ENCODE measurements around the gene MXRA5.
"Not testable (repeated sequence)": the region's sequence is repeated elsewhere in the genome, so short reads cannot be mapped to it uniquely, and the experiment has no call there.

Gene MXRA5, protein sequence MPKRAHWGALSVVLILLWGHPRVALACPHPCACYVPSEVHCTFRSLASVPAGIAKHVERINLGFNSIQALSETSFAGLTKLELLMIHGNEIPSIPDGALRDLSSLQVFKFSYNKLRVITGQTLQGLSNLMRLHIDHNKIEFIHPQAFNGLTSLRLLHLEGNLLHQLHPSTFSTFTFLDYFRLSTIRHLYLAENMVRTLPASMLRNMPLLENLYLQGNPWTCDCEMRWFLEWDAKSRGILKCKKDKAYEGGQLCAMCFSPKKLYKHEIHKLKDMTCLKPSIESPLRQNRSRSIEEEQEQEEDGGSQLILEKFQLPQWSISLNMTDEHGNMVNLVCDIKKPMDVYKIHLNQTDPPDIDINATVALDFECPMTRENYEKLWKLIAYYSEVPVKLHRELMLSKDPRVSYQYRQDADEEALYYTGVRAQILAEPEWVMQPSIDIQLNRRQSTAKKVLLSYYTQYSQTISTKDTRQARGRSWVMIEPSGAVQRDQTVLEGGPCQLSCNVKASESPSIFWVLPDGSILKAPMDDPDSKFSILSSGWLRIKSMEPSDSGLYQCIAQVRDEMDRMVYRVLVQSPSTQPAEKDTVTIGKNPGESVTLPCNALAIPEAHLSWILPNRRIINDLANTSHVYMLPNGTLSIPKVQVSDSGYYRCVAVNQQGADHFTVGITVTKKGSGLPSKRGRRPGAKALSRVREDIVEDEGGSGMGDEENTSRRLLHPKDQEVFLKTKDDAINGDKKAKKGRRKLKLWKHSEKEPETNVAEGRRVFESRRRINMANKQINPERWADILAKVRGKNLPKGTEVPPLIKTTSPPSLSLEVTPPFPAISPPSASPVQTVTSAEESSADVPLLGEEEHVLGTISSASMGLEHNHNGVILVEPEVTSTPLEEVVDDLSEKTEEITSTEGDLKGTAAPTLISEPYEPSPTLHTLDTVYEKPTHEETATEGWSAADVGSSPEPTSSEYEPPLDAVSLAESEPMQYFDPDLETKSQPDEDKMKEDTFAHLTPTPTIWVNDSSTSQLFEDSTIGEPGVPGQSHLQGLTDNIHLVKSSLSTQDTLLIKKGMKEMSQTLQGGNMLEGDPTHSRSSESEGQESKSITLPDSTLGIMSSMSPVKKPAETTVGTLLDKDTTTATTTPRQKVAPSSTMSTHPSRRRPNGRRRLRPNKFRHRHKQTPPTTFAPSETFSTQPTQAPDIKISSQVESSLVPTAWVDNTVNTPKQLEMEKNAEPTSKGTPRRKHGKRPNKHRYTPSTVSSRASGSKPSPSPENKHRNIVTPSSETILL (N-terminal part only)

GRCh38 chrX:3346501-3347259, at the start of gene MXRA5:
Gene MXRA5, minus strand, starts transcription at chrX:3346652. Its CDS starts 2,819 bp downstream, at chrX:3343833.
- no peak for DNase-seq

- no peak for DNase-seq
These were observed 47.2 kb upstream of the MXRA5 start for GRCh38 chrX:3393581-3394111.

GRCh38 chrX:3393178-3393577, 46.7 kb upstream of the MXRA5 start:
- DNase-seq, result no peak

DNA sequence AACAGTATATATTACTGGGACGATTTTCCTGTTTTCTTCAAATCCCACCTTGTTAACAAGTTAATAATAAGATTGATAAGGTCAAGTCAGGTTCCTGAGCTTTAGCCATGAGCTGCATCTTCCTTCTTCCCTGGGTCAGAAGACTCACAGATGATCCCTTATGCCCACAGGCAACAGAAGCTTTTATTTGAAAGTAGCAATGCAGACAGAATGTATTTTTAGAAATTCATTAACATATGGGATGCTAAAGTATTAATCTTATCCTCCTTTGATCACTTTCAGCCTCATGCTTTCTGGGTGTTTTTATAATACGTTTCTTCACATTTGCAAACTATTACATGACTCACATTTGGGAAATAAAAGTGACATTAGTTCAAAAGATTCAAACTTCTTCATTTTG, 42.0 kb upstream of the MXRA5 start:
- no peak for DNase-seq

GRCh38 chrX:3384327-3384726, 37.9 kb upstream of the MXRA5 start:
- no peak for DNase-seq

DNA sequence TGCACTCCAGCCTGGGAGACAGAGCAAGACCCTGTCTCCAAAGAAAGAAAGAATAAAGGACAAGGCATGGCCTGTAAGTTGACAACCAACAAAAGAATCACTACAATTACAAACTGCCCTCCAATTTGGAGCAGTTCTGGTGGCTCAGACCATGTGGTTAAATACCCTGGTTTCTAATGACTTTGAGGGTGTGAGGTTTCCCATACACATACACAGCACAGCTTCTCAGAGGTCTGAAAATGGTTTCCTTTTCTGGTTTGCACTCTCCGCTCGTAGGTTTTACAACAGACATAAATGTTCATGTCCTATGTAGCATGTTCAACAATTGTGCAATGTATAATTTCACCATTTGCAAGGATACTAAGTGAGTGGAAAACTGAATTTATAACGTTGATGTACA, 34.2 kb upstream of the MXRA5 start:
- DNase-seq, result no peak

- DNase-seq, result no peak
These were observed 32.7 kb upstream of the MXRA5 start for GRCh38 chrX:3379111-3379510.

DNA sequence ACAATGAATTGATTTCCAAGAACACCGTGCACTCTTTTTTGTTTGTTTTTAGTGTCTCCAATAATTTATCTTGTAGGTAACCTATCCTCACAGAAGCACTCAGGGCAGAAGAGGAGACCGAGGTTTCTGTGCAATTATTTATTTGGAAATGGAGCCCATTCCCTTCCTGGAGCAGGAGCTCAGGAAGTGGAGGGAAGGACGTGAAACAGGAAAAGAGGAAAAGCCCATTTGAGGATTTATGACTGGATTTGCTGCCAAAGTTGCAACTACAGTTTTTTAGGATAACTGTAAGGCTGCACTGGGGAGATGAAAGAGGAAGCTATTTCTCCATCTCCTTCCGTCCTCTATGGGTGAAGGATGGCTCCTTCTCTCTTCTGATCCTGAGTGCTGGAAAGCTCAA, 31.7 kb upstream of the MXRA5 start:
- DNase-seq, result no peak

GRCh38 chrX:3377560-3377959, 31.1 kb upstream of the MXRA5 start:
- DNase-seq, result no peak

DNA sequence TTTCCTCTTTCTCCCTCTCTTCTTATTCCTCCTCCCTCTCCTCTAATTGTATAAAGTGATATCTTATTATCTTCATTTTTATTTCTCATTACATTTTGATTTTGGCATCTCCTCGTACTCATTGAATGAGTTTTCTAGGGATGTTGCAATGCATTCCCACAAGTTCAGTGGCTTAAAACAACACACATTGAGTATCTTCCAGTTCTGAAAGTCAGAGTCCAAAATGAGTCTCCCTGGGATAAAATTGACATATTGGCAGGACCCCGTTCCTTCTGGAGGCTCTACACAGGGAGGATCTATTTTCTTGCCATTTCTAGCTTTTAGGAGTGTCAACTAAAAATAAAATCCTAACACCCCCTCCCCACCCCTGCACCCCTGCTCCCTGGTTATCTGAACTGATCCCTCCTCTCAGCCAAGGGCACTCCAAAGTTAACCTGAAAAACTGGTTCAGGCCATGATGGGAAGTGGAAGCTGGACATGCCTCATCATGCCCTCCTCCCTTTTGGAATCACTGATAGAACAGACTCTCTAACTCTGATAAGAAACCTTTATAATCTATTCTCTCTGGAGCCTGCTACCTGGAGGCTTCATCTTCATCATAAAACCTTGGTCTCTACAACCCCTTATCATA, 29.5 kb upstream of the MXRA5 start:
- not testable (repeated sequence) for DNase-seq

DNA sequence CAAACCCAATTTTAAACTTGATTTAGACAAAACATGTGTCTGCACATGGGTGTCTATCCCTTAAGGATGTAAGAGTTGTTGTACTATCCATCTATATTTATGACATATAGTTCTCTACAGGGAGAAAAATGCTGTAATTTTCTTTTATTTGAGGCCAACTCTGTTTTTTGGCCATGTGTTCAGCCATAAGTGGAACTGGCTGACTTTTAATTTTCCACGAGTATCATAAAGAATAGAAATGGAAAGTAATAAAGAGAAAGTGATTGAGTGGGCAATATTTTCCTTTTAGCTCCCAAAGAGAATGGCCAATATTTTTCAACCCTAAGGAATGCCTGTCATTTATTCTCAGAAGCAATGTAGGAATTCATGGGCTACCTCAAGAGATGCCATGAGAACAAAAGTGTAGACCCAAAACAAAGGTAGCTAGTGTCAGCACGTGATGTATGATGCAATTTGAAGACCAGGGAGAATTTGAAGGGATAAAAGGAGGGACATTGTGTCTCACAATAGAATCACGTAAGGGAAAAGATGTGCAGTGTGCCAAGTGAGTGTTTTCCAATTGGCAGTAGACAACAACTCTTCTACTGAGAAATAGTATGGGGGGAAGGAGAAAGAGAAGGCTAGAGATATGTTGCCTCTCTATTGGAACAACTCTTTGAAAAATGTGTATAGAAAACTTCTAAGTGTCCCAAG, 27.8 kb upstream of the MXRA5 start:
- DNase-seq, result no peak

- DNase-seq, result no peak
These were observed 24.7 kb upstream of the MXRA5 start for GRCh38 chrX:3371163-3371562.

DNA sequence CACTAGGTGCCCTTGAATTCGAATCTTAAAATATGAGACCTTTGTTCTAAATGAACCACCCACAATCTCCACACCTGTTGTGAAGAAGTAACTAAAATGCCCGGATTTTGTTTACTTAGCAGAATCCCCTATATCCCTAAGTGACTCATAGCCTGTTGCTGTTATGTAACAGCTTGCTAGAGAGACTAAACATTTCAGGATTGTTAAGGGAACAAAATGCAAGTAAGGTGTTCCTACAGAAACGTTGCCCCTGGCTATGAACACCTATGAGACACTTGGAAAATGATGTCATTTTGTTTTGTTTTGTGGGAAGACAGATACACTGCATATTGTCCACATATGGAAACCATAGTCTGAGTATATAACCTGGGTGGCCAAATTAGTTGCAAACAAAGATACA, 24.2 kb upstream of the MXRA5 start:
- no peak for DNase-seq

- peak; percentile 1 for DNase-seq
These were observed 16.5 kb upstream of the MXRA5 start for GRCh38 chrX:3362956-3363355.

GRCh38 chrX:3360881-3361280, 14.4 kb upstream of the MXRA5 start:
- no peak for DNase-seq

DNA sequence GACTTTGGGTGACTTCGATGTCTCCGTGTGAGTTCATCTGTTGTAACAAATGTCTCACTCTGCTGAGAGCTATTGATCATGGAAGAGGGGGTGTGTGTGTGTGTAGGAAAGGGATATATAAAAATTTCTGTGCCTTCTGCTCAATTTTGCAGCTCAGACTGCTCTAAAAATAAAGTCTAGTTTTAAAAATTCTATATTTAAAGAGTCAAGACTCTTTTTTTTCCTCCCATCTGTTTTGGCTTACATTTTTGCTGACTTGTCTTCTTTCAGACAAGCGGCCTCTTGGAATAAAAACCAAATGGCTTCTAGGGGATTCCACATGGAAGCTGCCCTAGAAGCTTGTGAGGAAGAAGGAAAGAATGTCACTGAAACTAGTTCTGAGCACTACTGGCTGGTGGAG, 6.3 kb upstream of the MXRA5 start:
- DNase-seq, result not testable (repeated sequence)

- no peak for DNase-seq
These were observed 4.8 kb upstream of the MXRA5 start for GRCh38 chrX:3351276-3351675.

DNA sequence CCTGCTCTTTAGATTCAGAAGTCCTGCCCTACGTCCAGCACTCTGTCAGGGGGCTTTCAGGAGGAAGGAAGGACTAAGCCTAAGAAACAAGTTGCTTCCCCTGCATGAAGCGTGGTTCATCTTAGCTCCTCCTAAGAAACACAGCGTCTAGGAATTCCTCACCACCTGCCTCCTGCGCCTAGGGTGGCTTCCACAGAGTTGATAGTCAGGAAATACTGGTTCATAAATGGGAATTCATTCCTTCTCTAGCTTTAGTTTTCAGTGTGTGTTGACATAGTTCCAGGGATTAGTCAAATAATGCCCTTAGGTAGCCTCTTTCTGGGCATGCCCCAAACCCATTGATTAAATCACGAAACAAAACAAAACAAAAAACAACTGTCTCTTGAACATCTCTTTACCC, 1.7 kb upstream of the MXRA5 start:
- no peak for DNase-seq

DNA sequence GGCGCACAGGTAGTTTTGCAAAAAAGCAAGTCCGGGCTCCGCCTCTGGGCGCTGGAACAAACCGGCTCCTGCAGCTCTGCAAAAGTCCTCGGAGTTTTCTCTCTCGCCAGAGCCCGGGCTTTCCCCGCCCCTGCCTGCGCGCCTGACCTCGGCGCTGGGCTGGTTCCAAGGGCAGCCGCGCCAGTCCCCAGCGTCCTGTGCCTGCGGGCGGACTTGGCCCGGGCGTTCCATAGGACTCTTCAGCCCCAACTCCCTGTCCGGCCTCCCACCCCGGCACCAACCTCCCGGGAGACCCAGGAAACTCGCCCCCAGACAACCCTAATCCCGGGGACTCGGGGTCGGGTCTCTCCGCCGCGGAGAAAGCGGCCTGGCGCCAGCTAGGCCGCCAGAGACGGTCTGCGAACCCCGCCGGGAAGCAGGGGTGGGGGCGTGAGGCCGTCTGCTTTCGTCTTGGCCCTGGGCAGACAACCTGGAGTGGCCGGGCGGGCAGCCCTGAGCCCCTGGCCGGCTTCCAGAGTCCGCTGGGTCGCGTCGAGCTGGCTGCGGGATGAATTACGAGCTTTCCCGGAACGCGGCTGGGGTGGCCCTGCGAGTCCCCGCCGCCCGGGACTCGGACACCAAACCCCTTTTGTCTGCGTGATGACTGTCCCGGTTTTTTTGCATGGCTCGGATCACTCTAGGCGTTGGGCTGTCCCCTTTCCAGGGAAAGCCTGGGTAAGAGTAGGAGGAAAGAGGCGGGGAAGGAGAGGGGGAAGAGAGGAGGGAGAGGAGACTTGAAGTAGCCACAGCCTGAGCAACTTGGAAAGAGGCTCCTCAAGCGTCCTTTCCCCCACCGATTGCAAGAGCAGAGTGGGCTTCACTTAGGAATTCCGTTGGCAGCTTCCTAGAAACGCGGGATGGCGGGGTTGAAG, 916 bp downstream of the MXRA5 start:
- DNase-seq, result peak; percentile 3

- not testable (repeated sequence) for DNase-seq
These were observed 2.9 kb downstream of the MXRA5 start for GRCh38 chrX:3343569-3343968.

Data from NCI-H1694 (cell line).